Measurements from ENCODE around the gene NACAD.

DNA sequence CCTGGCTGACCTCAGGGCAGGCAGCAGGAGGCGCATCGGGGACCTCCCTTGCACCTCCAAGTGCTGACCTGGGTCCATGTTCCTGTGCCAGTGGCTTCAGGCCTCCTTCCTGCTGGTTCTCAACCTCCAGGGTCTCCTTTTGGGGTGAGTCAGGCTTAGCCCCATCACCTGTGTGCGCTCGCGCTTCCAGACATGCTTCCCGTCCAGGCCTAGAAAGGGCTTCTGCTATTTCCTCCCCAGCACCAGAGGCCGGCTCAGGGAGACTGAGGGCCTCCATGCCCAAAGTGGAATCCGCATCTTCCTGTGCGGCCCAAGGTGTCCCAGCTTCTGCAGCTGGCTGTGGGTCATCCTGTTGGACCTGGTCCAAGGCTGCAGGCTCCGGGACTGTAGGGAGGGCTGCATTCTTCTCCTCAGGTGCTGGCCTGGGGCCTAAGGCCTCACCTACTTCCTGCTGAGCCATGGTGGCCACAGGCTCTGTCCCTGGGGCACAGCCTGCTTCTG lies 5.9 kb downstream of the NACAD start:
- TF ChIP-seq CTCF (IDR thresholded peaks at IDR 0.05; ENCODE audit: borderline replicate concordance, extremely low read depth, low read length, poor library complexity, severe bottlenecking) (no peak), EZH2 (IDR thresholded peaks at IDR 0.05; ENCODE audit: borderline replicate concordance, low read depth, low read length, severe bottlenecking) (no peak)
